ENCODE measurements around the gene MMP24.

- TF ChIP-seq CTCF (IDR thresholded peaks at IDR 0.05) (no peak), POLR2AphosphoS5 (IDR thresholded peaks at IDR 0.05) (no peak)
Measured at GRCh38 chr20:35295674-35296073, 69.2 kb downstream of the MMP24 start.
